Daoy (cell line): ENCODE data around the gene MORN2. TPM values are rescaled to one million over a fixed set of nuclear protein-coding genes. Genes with fewer than 3 reads are reported as not detected.

ENCODE experiments used
- DNase-seq: peaks from one replicate; pipeline ENCODE4 v3.0.0-alpha.2; 2015; ENCODE audit warnings: low read depth
- total RNA-seq: library from RNA; depleted of rRNA; stranded (reverse); fragments of >200 nt; shearing (Covaris generic); gene quantifications from 2 replicates; pipeline ENCODE4 v1.2.3, GENCODE V29; 2014; rRNA removed

MORN2 gene
- 50.1 and 82.2 TPM in 2 replicates for total RNA-seq

- DNase-seq, result peak; percentile 89
Observed at GRCh38 chr2:38875576-38876367, at the start of gene MORN2, which contains the start of gene DHX57. Gene MORN2 (plus strand): TSS chr2:38875976. Gene DHX57 (minus strand): TSS chr2:38875934. CDS start chr2:38868405, 7,529 bp downstream.

- DNase-seq, result peak; percentile 68
Observed at GRCh38 chr2:38827539-38828145, 48.1 kb upstream of the MORN2 start.

GRCh38 chr2:38828460-38828859, 47.3 kb upstream of the MORN2 start:
- no peak for DNase-seq

GRCh38 chr2:38829971-38830370, 45.8 kb upstream of the MORN2 start:
- no peak for DNase-seq

GRCh38 chr2:38830526-38831159, 45.1 kb upstream of the MORN2 start:
- no peak for DNase-seq

- no peak for DNase-seq
Observed at GRCh38 chr2:38835015-38835601, 40.7 kb upstream of the MORN2 start.

- no peak for DNase-seq
Observed at GRCh38 chr2:38835990-38836389, 39.8 kb upstream of the MORN2 start.

GRCh38 chr2:38836791-38837190, 39.0 kb upstream of the MORN2 start:
- no peak for DNase-seq

- no peak for DNase-seq
Observed at GRCh38 chr2:38850045-38850444, 25.7 kb upstream of the MORN2 start.

GRCh38 chr2:38856165-38856564, 19.6 kb upstream of the MORN2 start:
- DNase-seq, result no peak

GRCh38 chr2:38862476-38862875, 13.3 kb upstream of the MORN2 start:
- DNase-seq, result no peak

GRCh38 chr2:38863061-38863695, 12.6 kb upstream of the MORN2 start:
- no peak for DNase-seq

- DNase-seq, result no peak
Observed at GRCh38 chr2:38866773-38867443, 8.9 kb upstream of the MORN2 start.

- no peak for DNase-seq
Observed at GRCh38 chr2:38871432-38871831, 4.3 kb upstream of the MORN2 start.

GRCh38 chr2:38873763-38874162, 2.0 kb upstream of the MORN2 start:
- DNase-seq, result no peak

- no peak for DNase-seq
Observed at GRCh38 chr2:38875227-38875575, 575 bp upstream of the MORN2 start.

GRCh38 chr2:38876407-38876806, 631 bp downstream of the MORN2 start:
- DNase-seq, result no peak

GRCh38 chr2:38886063-38886462, 10.3 kb downstream of the MORN2 start:
- DNase-seq, result no peak

- no peak for DNase-seq
Observed at GRCh38 chr2:38887347-38887746, 11.6 kb downstream of the MORN2 start.

- no peak for DNase-seq
Observed at GRCh38 chr2:38887902-38888554, 12.3 kb downstream of the MORN2 start.

GRCh38 chr2:38889045-38889444, 13.3 kb downstream of the MORN2 start:
- DNase-seq, result no peak
